Activated naive CD8-positive, alpha-beta T cell treated with anti-CD3 and anti-CD28 coated beads, Interleukin-2, amount 50 U/mL, for 24 hours (primary cell): ENCODE measurements around the gene STPG3.
A peak's percentile ranks its signal among the peaks of the same experiment; 100 is the strongest.

ENCODE experiments used
- ATAC-seq: fragments of 150-1000 bp; cut with Tn5 transposase; one replicate; pipeline ENCODE4 v1.10.0; 2021
- DNase-seq: peaks from one replicate; pipeline ENCODE4 v3.0.0; 2021
- H3K27ac Mint-ChIP-seq: one replicate; pipeline ENCODE4 v1.8.0; 2021; ENCODE audit warnings: mild to moderate bottlenecking, mixed read lengths
- H3K27me3 Mint-ChIP-seq: one replicate; pipeline ENCODE4 v1.8.0; 2021; ENCODE audit warnings: mixed read lengths
- H3K36me3 Mint-ChIP-seq: one replicate; pipeline ENCODE4 v1.8.0; 2021; ENCODE audit warnings: low read depth, mixed read lengths
- H3K4me1 Mint-ChIP-seq: one replicate; pipeline ENCODE4 v1.8.0; 2021; ENCODE audit warnings: mixed read lengths
- H3K4me3 Mint-ChIP-seq: one replicate; pipeline ENCODE4 v1.8.0; 2021; ENCODE audit warnings: mild to moderate bottlenecking, moderate library complexity, mixed read lengths
- H3K9me3 Mint-ChIP-seq: one replicate; pipeline ENCODE4 v1.8.0; 2021; ENCODE audit warnings: mixed read lengths

Gene STPG3

GRCh38 chr9:137251194-137251461 lies at the start of gene STPG3:
TSS of gene STPG3 (plus strand) at chr9:137251286. CDS start at chr9:137251287, 1 bp downstream.
- H3K9me3 Mint-ChIP-seq: no peaks in the 10 kb centered on the region
- ATAC-seq (no peak), DNase-seq (no peak)
- H3K4me3 Mint-ChIP-seq: no peak within 1 kb of the TSS
- H3K27me3 Mint-ChIP-seq: peaks cover 2% of the 10 kb centered on the region
- peaks cover 6% of the 10 kb centered on the region for H3K4me1 Mint-ChIP-seq
- no peak within 1 kb of the TSS for H3K27ac Mint-ChIP-seq
- H3K36me3 Mint-ChIP-seq: no peaks in the 10 kb centered on the region

GRCh38 chr9:137202966-137203365 lies 48.1 kb upstream of the STPG3 start:
- Mint-ChIP-seq H3K27me3 (no peaks in the 10 kb centered on the region), H3K4me3 (no peak overlapping the region), H3K36me3 (peaks cover 11% of the 10 kb centered on the region), H3K9me3 (no peaks in the 10 kb centered on the region), H3K4me1 (peaks cover 50% of the 10 kb centered on the region), H3K27ac (no peak overlapping the region)
- DNase-seq (no peak), ATAC-seq (no peak)

GRCh38 chr9:137204731-137205125 lies 46.4 kb upstream of the STPG3 start:
- DNase-seq (no peak), ATAC-seq (no peak)
- H3K27ac Mint-ChIP-seq: peak overlapping the region; percentile 89
- no peaks in the 10 kb centered on the region for H3K27me3 Mint-ChIP-seq
- peak overlapping the region; percentile 90 for H3K4me3 Mint-ChIP-seq
- H3K36me3 Mint-ChIP-seq: peaks cover 15% of the 10 kb centered on the region
- peaks cover 49% of the 10 kb centered on the region for H3K4me1 Mint-ChIP-seq
- H3K9me3 Mint-ChIP-seq: no peaks in the 10 kb centered on the region

GRCh38 chr9:137205126-137206069 lies 45.7 kb upstream of the STPG3 start, which contains the start of the genes NDOR1 and TMEM203:
TSS of gene NDOR1 (plus strand) at chr9:137205700. CDS start at chr9:137205778, 78 bp downstream.
TSS of gene TMEM203 (minus strand) at chr9:137205648. CDS start at chr9:137205414, 234 bp downstream.
- H3K4me3 Mint-ChIP-seq: peak within 1 kb of the TSS; percentile 90
- H3K27me3 Mint-ChIP-seq: no peaks in the 10 kb centered on the region
- H3K27ac Mint-ChIP-seq: peak within 1 kb of the TSS; percentile 89
- peak; percentile 98 for DNase-seq
- H3K36me3 Mint-ChIP-seq: peaks cover 19% of the 10 kb centered on the region
- H3K9me3 Mint-ChIP-seq: no peaks in the 10 kb centered on the region
- peaks cover 49% of the 10 kb centered on the region for H3K4me1 Mint-ChIP-seq
- peak; percentile 60 for ATAC-seq

- ATAC-seq: no peak
- no peak for DNase-seq
- peaks cover 44% of the 10 kb centered on the region for H3K4me1 Mint-ChIP-seq
- peak overlapping the region; percentile 90 for H3K4me3 Mint-ChIP-seq
- H3K27me3 Mint-ChIP-seq: no peaks in the 10 kb centered on the region
- peak overlapping the region; percentile 89 for H3K27ac Mint-ChIP-seq
- peaks cover 20% of the 10 kb centered on the region for H3K36me3 Mint-ChIP-seq
- H3K9me3 Mint-ChIP-seq: no peaks in the 10 kb centered on the region
Measured at GRCh38 chr9:137206602-137207001, 44.5 kb upstream of the STPG3 start.

- Mint-ChIP-seq H3K27me3 (no peaks in the 10 kb centered on the region), H3K36me3 (peaks cover 21% of the 10 kb centered on the region), H3K4me3 (no peak overlapping the region), H3K27ac (no peak overlapping the region), H3K9me3 (no peaks in the 10 kb centered on the region), H3K4me1 (peaks cover 13% of the 10 kb centered on the region)
- ATAC-seq: no peak
- no peak for DNase-seq
Measured at GRCh38 chr9:137211532-137211931, 39.6 kb upstream of the STPG3 start.

- ATAC-seq: no peak
- peaks cover 13% of the 10 kb centered on the region for H3K36me3 Mint-ChIP-seq
Measured at GRCh38 chr9:137212520-137212919, 38.6 kb upstream of the STPG3 start.

GRCh38 chr9:137213160-137214060 lies 37.7 kb upstream of the STPG3 start:
- peaks cover 10% of the 10 kb centered on the region for H3K36me3 Mint-ChIP-seq
- no peaks in the 10 kb centered on the region for H3K27me3 Mint-ChIP-seq
- peaks cover 1% of the 10 kb centered on the region for H3K4me1 Mint-ChIP-seq
- DNase-seq (no peak), ATAC-seq (no peak)
- H3K27ac Mint-ChIP-seq: no peak overlapping the region
- H3K9me3 Mint-ChIP-seq: no peaks in the 10 kb centered on the region
- H3K4me3 Mint-ChIP-seq: no peak overlapping the region

More at GRCh38 chr9:137212520-137212919, 38.6 kb upstream of the STPG3 start:
- H3K4me3 Mint-ChIP-seq: no peak overlapping the region
- no peak for DNase-seq
- no peaks in the 10 kb centered on the region for H3K9me3 Mint-ChIP-seq
- H3K27me3 Mint-ChIP-seq: no peaks in the 10 kb centered on the region
- H3K4me1 Mint-ChIP-seq: peaks cover 3% of the 10 kb centered on the region
- H3K27ac Mint-ChIP-seq: no peak overlapping the region

- Mint-ChIP-seq H3K27ac (no peak overlapping the region), H3K4me1 (no peaks in the 10 kb centered on the region), H3K9me3 (no peaks in the 10 kb centered on the region), H3K36me3 (peaks cover 8% of the 10 kb centered on the region), H3K27me3 (no peaks in the 10 kb centered on the region), H3K4me3 (no peak overlapping the region)
- DNase-seq (no peak), ATAC-seq (no peak)
Measured at GRCh38 chr9:137214620-137215019, 36.5 kb upstream of the STPG3 start.

- Mint-ChIP-seq H3K4me1 (no peaks in the 10 kb centered on the region), H3K36me3 (peaks cover 5% of the 10 kb centered on the region), H3K9me3 (no peaks in the 10 kb centered on the region), H3K27ac (no peak overlapping the region), H3K27me3 (no peaks in the 10 kb centered on the region), H3K4me3 (no peak overlapping the region)
- no peak for DNase-seq
- no peak for ATAC-seq
Measured at GRCh38 chr9:137215196-137215986, 35.7 kb upstream of the STPG3 start.

- no peaks in the 10 kb centered on the region for H3K9me3 Mint-ChIP-seq
- H3K4me3 Mint-ChIP-seq: no peak overlapping the region
Measured at GRCh38 chr9:137216188-137216965, 34.7 kb upstream of the STPG3 start.

GRCh38 chr9:137217276-137218211 lies 33.5 kb upstream of the STPG3 start:
- no peaks in the 10 kb centered on the region for H3K9me3 Mint-ChIP-seq
- ATAC-seq: no peak
- no peak for DNase-seq
- no peaks in the 10 kb centered on the region for H3K27me3 Mint-ChIP-seq
- H3K36me3 Mint-ChIP-seq: peaks cover 3% of the 10 kb centered on the region
- no peaks in the 10 kb centered on the region for H3K4me1 Mint-ChIP-seq
- no peak overlapping the region for H3K4me3 Mint-ChIP-seq
- no peak overlapping the region for H3K27ac Mint-ChIP-seq

More at GRCh38 chr9:137216188-137216965, 34.7 kb upstream of the STPG3 start:
- Mint-ChIP-seq H3K36me3 (peaks cover 3% of the 10 kb centered on the region), H3K4me1 (no peaks in the 10 kb centered on the region), H3K27me3 (no peaks in the 10 kb centered on the region), H3K27ac (no peak overlapping the region)
- DNase-seq: no peak
- no peak for ATAC-seq
